ENCODE data around the gene PLCD3.
"Not testable (repeated sequence)": the region's sequence is repeated elsewhere in the genome, so short reads cannot be mapped to it uniquely, and the experiment has no call there.

PLCD3 gene

GRCh38 chr17:45132572-45133463 is 503 bp upstream of the PLCD3 start:
- Mint-ChIP-seq H3K36me3 (no peaks in the 10 kb centered on the region), H3K4me1 (peaks cover 8 to 37% of the 10 kb centered on the region in 2 donors), H3K9me3 (no peaks in the 10 kb centered on the region), H3K27ac (peak overlapping the region; percentile 91), H3K27me3 (peaks cover 10 to 17% of the 10 kb centered on the region in 2 donors), H3K4me3 (peak overlapping the region; percentile 83 to 93)
- peak; percentile 55 to 59 for ATAC-seq (replicated peaks)
- DNase-seq = peak; percentile 72

- Mint-ChIP-seq H3K4me3 (peak overlapping the region; percentile 83 to 93), H3K4me1 (peaks cover 8 to 31% of the 10 kb centered on the region in 2 donors), H3K36me3 (no peaks in the 10 kb centered on the region), H3K9me3 (no peaks in the 10 kb centered on the region), H3K27me3 (peaks cover 10 to 17% of the 10 kb centered on the region in 2 donors), H3K27ac (peak overlapping the region; percentile 56)
- peak in 1 of 2 donors; percentile 0 for ATAC-seq (replicated peaks)
- DNase-seq = peak; percentile 36
Observed at GRCh38 chr17:45131616-45132319, 547 bp downstream of the PLCD3 start.

GRCh38 chr17:45130681-45131615 is 1.4 kb downstream of the PLCD3 start:
- Mint-ChIP-seq H3K27me3 (peaks cover 10 to 17% of the 10 kb centered on the region in 2 donors), H3K9me3 (no peaks in the 10 kb centered on the region), H3K27ac (no peak overlapping the region), H3K4me3 (no peak overlapping the region), H3K36me3 (no peaks in the 10 kb centered on the region), H3K4me1 (peaks cover 3 to 23% of the 10 kb centered on the region in 2 donors)
- DNase-seq (no peak), ATAC-seq (replicated peaks) (no peak)

- Mint-ChIP-seq H3K4me3 (no peak overlapping the region), H3K9me3 (no peaks in the 10 kb centered on the region), H3K27me3 (peaks cover 10 to 17% of the 10 kb centered on the region in 2 donors), H3K27ac (no peak overlapping the region), H3K36me3 (no peaks in the 10 kb centered on the region), H3K4me1 (peaks cover 2 to 16% of the 10 kb centered on the region in 2 donors)
- ATAC-seq (replicated peaks) (no peak), DNase-seq (no peak)
Observed at GRCh38 chr17:45129940-45130680, 2.2 kb downstream of the PLCD3 start.

GRCh38 chr17:45129426-45129939 is 2.8 kb downstream of the PLCD3 start:
- ATAC-seq (replicated peaks) = no peak
- H3K4me3 Mint-ChIP-seq = no peak overlapping the region

GRCh38 chr17:45128989-45129388 is 3.3 kb downstream of the PLCD3 start:
- no peaks in the 10 kb centered on the region for H3K36me3 Mint-ChIP-seq
- ATAC-seq (replicated peaks) (no peak), DNase-seq (no peak)
- H3K27ac Mint-ChIP-seq = no peak overlapping the region
- H3K27me3 Mint-ChIP-seq = peaks cover 10 to 17% of the 10 kb centered on the region in 2 donors
- peaks cover 2 to 13% of the 10 kb centered on the region in 2 donors for H3K4me1 Mint-ChIP-seq
- no peaks in the 10 kb centered on the region for H3K9me3 Mint-ChIP-seq
- no peak overlapping the region for H3K4me3 Mint-ChIP-seq

More at GRCh38 chr17:45129426-45129939, 2.8 kb downstream of the PLCD3 start:
- Mint-ChIP-seq H3K4me1 (peaks cover 2 to 13% of the 10 kb centered on the region in 2 donors), H3K9me3 (no peaks in the 10 kb centered on the region), H3K27me3 (peaks cover 10 to 17% of the 10 kb centered on the region in 2 donors), H3K27ac (no peak overlapping the region), H3K36me3 (no peaks in the 10 kb centered on the region)
- DNase-seq = no peak

- H3K4me3 Mint-ChIP-seq = no peak overlapping the region
- H3K27me3 Mint-ChIP-seq = peaks cover 10 to 17% of the 10 kb centered on the region in 2 donors
- no peak overlapping the region for H3K27ac Mint-ChIP-seq
- ATAC-seq (replicated peaks) (no peak), DNase-seq (no peak)
- H3K4me1 Mint-ChIP-seq = peaks cover 0 to 9% of the 10 kb centered on the region in 2 donors
- H3K9me3 Mint-ChIP-seq = no peaks in the 10 kb centered on the region
- no peaks in the 10 kb centered on the region for H3K36me3 Mint-ChIP-seq
Observed at GRCh38 chr17:45128331-45128730, 4.0 kb downstream of the PLCD3 start.

GRCh38 chr17:45127548-45128300 is 4.6 kb downstream of the PLCD3 start:
- H3K9me3 Mint-ChIP-seq = no peaks in the 10 kb centered on the region
- ATAC-seq (replicated peaks) = no peak
- peaks cover 10 to 17% of the 10 kb centered on the region in 2 donors for H3K27me3 Mint-ChIP-seq
- H3K36me3 Mint-ChIP-seq = no peaks in the 10 kb centered on the region
- DNase-seq = no peak
- peaks cover 0 to 3% of the 10 kb centered on the region in 2 donors for H3K4me1 Mint-ChIP-seq
- no peak overlapping the region for H3K27ac Mint-ChIP-seq
- no peak overlapping the region for H3K4me3 Mint-ChIP-seq

- H3K9me3 Mint-ChIP-seq = no peaks in the 10 kb centered on the region
- no peak overlapping the region for H3K4me3 Mint-ChIP-seq
- ATAC-seq (replicated peaks) (no peak), DNase-seq (no peak)
- H3K27ac Mint-ChIP-seq = no peak overlapping the region
- peaks cover 10 to 17% of the 10 kb centered on the region in 2 donors for H3K27me3 Mint-ChIP-seq
- H3K36me3 Mint-ChIP-seq = no peaks in the 10 kb centered on the region
- no peaks in the 10 kb centered on the region for H3K4me1 Mint-ChIP-seq
Observed at GRCh38 chr17:45127207-45127547, 5.1 kb downstream of the PLCD3 start.

- DNase-seq (no peak), ATAC-seq (replicated peaks) (no peak)
- no peaks in the 10 kb centered on the region for H3K9me3 Mint-ChIP-seq
- H3K4me1 Mint-ChIP-seq = no peaks in the 10 kb centered on the region
- H3K27me3 Mint-ChIP-seq = peaks cover 9 to 16% of the 10 kb centered on the region in 2 donors
- no peaks in the 10 kb centered on the region for H3K36me3 Mint-ChIP-seq
- H3K4me3 Mint-ChIP-seq = no peak overlapping the region
- H3K27ac Mint-ChIP-seq = no peak overlapping the region
Observed at GRCh38 chr17:45125509-45125908, 6.8 kb downstream of the PLCD3 start.

- H3K27ac Mint-ChIP-seq; H3K4me3 Mint-ChIP-seq; DNase-seq; H3K36me3 Mint-ChIP-seq; ATAC-seq (replicated peaks); H3K4me1 Mint-ChIP-seq; H3K9me3 Mint-ChIP-seq: not testable (repeated sequence)
- peaks cover 9 to 18% of the 10 kb centered on the region in 2 donors for H3K27me3 Mint-ChIP-seq
Observed at GRCh38 chr17:45124797-45125122, 7.6 kb downstream of the PLCD3 start.

- ATAC-seq (replicated peaks) = peak; percentile 41 to 61
- DNase-seq = no peak
- Mint-ChIP-seq H3K9me3 (no peaks in the 10 kb centered on the region), H3K36me3 (no peaks in the 10 kb centered on the region), H3K4me3 (no peak overlapping the region), H3K27ac (no peak overlapping the region), H3K27me3 (peaks cover 9 to 22% of the 10 kb centered on the region in 2 donors), H3K4me1 (no peaks in the 10 kb centered on the region)
Observed at GRCh38 chr17:45123930-45124796, 8.2 kb downstream of the PLCD3 start.

Data from stimulated activated naive B cell treated with anti-CD40 and anti-IgM and Interleukin-4, amounts not matched to agents 10 μg/mL and 1 μg/mL and 100 μg/mL, for 72 hours (primary cell).